ENCODE results near the gene PARP1. TPM values are rescaled to one million over a fixed set of nuclear protein-coding genes. Genes with fewer than 3 reads are reported as not detected.
"Not testable (repeated sequence)": the region's sequence is repeated elsewhere in the genome, so short reads cannot be mapped to it uniquely, and the experiment has no call there.

PARP1 gene
- total and polyA plus RNA-seq, 2 donors from 2014 or later = 37.9 to 71.1 TPM

DNA sequence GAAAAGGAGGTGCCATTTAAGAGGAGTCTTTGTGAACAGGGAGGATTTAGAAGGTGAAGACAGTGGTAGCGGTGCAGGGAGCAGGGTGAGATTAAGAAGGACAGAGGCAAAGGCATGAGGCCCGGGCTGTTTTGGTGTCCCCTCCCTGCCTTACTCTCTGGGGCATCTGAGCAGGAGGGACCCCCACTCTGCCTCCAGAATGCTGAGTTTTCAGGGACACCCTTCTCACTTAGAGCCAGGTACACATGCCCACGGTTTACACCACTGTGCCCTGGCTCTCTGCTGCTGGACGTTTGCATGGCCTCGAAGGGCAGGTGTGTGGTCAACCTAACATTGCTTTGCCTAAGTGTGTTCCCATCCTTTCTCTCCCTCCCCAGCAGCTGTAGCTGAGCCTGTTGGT, 20.5 kb upstream of the PARP1 start:
- intact Hi-C loops (cut with DNase I) = no loop called here

GRCh38 chr1:226427131-226427530, 19.2 kb upstream of the PARP1 start:
- no peak for TF ChIP-seq CTCF (IDR thresholded peaks at IDR 0.05; ENCODE audit: borderline replicate concordance, extremely low read depth, insufficient read depth)
- intact Hi-C loops (cut with DNase I) = no loop called here
- FAIRE-seq (no peak), DNase-seq (no peak)
- no peaks in the 10 kb centered on the region for H3K36me3 ChIP-seq (ENCODE audit: control insufficient read depth in 2 of 3, insufficient read depth in 3 of 3, low read length in 3 of 3)
- peaks cover 0 to 2% (median 0%) of the 10 kb centered on the region in 3 donors for H3K4me1 ChIP-seq (ENCODE audit: control insufficient read depth in 2 of 3, insufficient read depth in 2 of 3, low read depth in 1 of 3, low read length in 3 of 3)
- H3K27me3 ChIP-seq (ENCODE audit: control insufficient read depth, insufficient read depth, low read length) = no peaks in the 10 kb centered on the region
- no peak overlapping the region for H3K27ac ChIP-seq (ENCODE audit: low read depth in 2 of 2, low read length in 2 of 2)
- no peak overlapping the region for H3K9ac ChIP-seq (ENCODE audit: low read length in 3 of 3)
- H3K9me3 ChIP-seq (ENCODE audit: control insufficient read depth in 2 of 3, insufficient read depth in 1 of 3, low read length in 3 of 3) = no peaks in the 10 kb centered on the region
- no peak overlapping the region for H3K4me3 ChIP-seq (ENCODE audit: low read length in 3 of 3)

More for the DNA sequence above, 20.5 kb upstream of the PARP1 start:
- H3K4me3 ChIP-seq (ENCODE audit: low read length in 3 of 3) = no peak overlapping the region
- H3K9ac ChIP-seq (ENCODE audit: low read length in 3 of 3) = no peak overlapping the region
- DNase-seq (no peak), FAIRE-seq (no peak)
- H3K9me3 ChIP-seq (ENCODE audit: control insufficient read depth in 2 of 3, insufficient read depth in 1 of 3, low read length in 3 of 3) = no peaks in the 10 kb centered on the region
- H3K27ac ChIP-seq (ENCODE audit: low read depth in 2 of 2, low read length in 2 of 2) = no peak overlapping the region
- no peaks in the 10 kb centered on the region for H3K36me3 ChIP-seq (ENCODE audit: control insufficient read depth in 2 of 3, insufficient read depth in 3 of 3, low read length in 3 of 3)
- no peak for TF ChIP-seq CTCF (IDR thresholded peaks at IDR 0.05; ENCODE audit: borderline replicate concordance, extremely low read depth, insufficient read depth)
- no peaks in the 10 kb centered on the region for H3K27me3 ChIP-seq (ENCODE audit: control insufficient read depth, insufficient read depth, low read length)
- peaks cover 0 to 2% (median 0%) of the 10 kb centered on the region in 3 donors for H3K4me1 ChIP-seq (ENCODE audit: control insufficient read depth in 2 of 3, insufficient read depth in 2 of 3, low read depth in 1 of 3, low read length in 3 of 3)

- H3K36me3 ChIP-seq (ENCODE audit: control insufficient read depth in 2 of 3, insufficient read depth in 3 of 3, low read length in 3 of 3); H3K4me3 ChIP-seq (ENCODE audit: low read length in 3 of 3); H3K4me1 ChIP-seq (ENCODE audit: control insufficient read depth in 2 of 3, insufficient read depth in 2 of 3, low read depth in 1 of 3, low read length in 3 of 3); H3K9ac ChIP-seq (ENCODE audit: low read length in 3 of 3); FAIRE-seq; H3K9me3 ChIP-seq (ENCODE audit: control insufficient read depth in 2 of 3, insufficient read depth in 1 of 3, low read length in 3 of 3); H3K27me3 ChIP-seq (ENCODE audit: control insufficient read depth, insufficient read depth, low read length); H3K27ac ChIP-seq (ENCODE audit: low read depth in 2 of 2, low read length in 2 of 2); DNase-seq; intact Hi-C loops (cut with DNase I): not testable (repeated sequence)
Measured at GRCh38 chr1:226426395-226426794, 18.5 kb upstream of the PARP1 start.

DNA sequence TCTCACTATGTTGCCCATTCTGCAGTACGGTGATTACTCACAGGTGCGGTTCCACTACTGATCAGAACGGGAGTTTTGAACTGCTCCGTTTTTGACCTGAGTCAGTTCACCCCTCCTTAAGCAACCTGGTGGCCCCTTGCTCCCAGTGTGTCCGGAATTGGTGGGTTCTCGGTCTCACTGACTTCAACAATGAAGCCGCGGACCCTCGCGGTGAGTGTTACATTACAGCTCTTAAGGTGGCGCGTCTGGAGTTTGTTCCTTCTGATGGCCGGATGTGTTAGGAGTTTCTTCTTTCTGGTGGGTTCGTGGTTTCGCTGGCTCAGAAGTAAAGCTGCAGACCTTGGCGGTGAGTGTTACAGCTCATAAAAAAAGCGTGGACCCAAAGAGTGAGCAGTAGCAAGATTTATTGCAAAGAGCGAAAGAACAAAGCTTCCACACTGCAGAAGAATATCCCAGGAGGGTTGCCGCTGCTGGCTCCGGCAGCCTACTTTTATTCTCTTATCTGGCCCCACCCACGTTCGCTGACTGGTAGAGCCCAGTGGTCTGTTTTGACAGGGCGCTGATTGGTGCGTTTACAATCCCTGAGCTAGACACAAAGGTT, 17.6 kb upstream of the PARP1 start:
- no peak overlapping the region for H3K4me3 ChIP-seq (ENCODE audit: low read length in 3 of 3)
- intact Hi-C loops (cut with DNase I) = no loop called here

More for the DNA sequence above, 17.6 kb upstream of the PARP1 start:
- no peak overlapping the region for H3K9ac ChIP-seq (ENCODE audit: low read length in 3 of 3)
- no peak for TF ChIP-seq CTCF (IDR thresholded peaks at IDR 0.05; ENCODE audit: borderline replicate concordance, extremely low read depth, insufficient read depth)
- no peak for FAIRE-seq
- peak in 4 of 5 donors; percentile 36 to 77 (median 68) for DNase-seq
- H3K27me3 ChIP-seq (ENCODE audit: control insufficient read depth, insufficient read depth, low read length) = no peaks in the 10 kb centered on the region
- no peaks in the 10 kb centered on the region for H3K36me3 ChIP-seq (ENCODE audit: control insufficient read depth in 2 of 3, insufficient read depth in 3 of 3, low read length in 3 of 3)
- peaks cover 0 to 2% (median 0%) of the 10 kb centered on the region in 3 donors for H3K4me1 ChIP-seq (ENCODE audit: control insufficient read depth in 2 of 3, insufficient read depth in 2 of 3, low read depth in 1 of 3, low read length in 3 of 3)
- H3K9me3 ChIP-seq (ENCODE audit: control insufficient read depth in 2 of 3, insufficient read depth in 1 of 3, low read length in 3 of 3) = no peaks in the 10 kb centered on the region
- no peak overlapping the region for H3K27ac ChIP-seq (ENCODE audit: low read depth in 2 of 2, low read length in 2 of 2)

All from kidney (tissue), 14 donors.